Cerebellar cortex (tissue), 1 donor: ENCODE measurements around the gene AQP3.
"Not testable (repeated sequence)": the region's sequence is repeated elsewhere in the genome, so short reads cannot be mapped to it uniquely, and the experiment has no call there.

Experiments used
- DNase-seq: peaks from one replicate; pipeline ENCODE4 v3.0.0-alpha.2; 2015; ENCODE audit warnings: low spot score

AQP3 gene

DNA sequence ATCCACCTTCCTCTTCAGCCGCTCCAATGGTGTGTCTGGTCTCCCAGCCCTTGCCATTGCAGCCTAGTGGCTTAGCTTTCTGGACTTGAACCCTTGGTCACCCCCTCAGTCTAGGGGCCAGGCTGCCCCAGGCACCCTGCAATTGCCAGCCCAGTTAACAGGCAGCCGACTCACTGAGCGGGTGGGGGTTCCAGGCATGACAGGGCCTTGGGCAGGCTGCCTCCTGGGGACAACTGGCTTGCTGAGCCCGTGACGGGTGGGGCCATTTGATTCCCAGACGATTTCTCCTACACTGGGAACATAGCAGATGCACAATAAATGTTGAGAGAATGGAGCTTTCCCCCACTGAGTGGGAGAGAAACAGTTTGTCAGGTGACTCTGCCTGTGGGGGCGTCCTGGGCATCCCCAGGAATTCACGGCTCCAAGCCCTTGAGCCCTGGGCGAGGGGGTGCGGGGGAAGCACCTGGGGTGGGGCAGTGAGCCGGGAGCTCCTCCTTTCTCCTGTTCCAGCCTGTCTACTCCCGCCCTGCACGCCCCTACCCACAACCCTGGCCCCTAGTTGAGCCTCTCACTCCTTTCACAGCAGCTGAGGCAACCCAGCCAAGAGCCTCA is 32.4 kb downstream of the AQP3 start:
- no peak for DNase-seq

DNA sequence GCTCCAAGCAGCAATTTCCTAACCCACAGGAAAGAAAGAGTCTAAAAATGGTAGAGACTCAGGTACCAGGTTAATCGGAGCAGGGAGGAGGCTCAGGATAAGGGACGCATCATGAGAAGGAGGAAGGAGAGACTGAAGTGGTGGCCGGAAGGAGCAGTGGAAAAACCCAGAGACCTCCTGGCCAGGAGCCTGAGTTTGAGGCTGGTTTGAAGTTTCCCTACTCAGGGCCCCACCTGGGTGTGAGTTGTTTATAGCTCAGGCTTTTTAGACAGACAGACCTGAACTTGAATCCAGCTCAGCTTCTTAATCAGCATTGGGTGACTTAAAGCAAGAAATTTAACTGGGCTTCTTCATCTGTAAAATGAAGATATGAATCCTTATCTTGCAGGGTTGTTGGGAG is 33.1 kb downstream of the AQP3 start:
- no peak for DNase-seq

DNA sequence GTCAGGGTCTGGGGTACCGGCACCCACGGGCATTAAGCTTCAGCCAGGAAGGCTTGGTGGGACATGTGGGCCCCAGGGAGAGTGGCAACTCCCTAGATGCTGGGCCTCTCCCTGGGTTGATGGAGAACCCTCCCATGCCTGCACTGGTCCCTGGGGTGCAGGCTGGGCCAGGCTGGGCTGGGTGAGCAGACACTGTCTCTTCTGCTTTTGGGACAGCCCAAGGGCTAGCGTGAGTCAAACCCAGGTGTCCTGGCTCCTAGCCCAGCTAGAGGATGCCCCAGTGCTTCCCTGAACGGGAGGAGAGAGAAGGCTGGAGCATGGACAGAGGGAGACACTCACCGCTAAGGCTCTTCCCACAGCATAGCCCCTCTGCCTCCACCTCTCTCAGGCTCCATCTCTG is 39.3 kb downstream of the AQP3 start:
- no peak for DNase-seq

DNA sequence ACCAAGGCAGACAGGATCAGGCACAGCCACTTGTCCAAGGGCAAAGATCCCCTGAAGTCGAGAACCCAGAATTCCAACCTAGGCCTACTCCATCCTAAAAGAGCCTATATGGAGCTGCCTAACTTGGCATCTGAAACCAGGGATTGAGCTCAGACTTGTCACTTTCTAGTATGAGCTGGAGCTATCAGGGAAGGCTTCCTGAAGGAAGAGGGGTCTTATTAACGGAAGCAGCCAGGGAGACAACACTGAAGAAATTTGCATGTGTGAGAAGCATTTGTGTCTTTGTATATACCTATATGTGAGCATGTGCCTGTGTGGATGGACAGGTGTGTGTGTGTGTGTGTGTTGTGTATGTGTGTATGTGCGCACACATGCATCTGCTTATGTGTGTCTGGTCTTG is 40.3 kb downstream of the AQP3 start:
- DNase-seq = no peak

DNA sequence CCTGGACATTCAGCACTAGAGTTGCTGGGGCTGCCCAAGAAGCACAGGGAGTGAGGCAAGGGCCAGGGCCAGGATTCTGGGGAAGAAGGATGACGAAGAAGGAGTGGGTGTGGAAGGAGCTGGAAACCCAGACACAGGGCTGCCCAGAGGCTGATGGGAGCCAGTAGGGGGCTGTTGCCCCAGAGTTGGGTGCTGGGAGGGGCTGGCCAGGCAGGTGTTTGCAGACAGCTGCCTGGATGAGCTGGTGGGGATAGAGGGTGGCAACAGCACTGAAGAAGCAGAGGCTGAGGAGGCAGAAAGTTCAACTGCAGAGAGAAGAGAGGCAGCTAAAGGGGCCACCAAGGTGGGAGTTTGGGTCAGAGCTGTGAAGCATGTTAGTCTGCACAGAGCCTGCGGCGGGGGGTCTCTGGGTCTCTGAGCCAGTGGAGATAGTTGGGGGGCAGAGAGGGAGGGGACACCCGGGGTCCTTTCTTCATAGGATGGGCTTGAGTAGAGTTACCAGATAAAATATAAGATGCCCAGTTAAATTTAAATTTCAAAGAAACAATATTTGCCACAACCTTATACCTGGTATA is 42.5 kb downstream of the AQP3 start:
- DNase-seq = no peak

DNA sequence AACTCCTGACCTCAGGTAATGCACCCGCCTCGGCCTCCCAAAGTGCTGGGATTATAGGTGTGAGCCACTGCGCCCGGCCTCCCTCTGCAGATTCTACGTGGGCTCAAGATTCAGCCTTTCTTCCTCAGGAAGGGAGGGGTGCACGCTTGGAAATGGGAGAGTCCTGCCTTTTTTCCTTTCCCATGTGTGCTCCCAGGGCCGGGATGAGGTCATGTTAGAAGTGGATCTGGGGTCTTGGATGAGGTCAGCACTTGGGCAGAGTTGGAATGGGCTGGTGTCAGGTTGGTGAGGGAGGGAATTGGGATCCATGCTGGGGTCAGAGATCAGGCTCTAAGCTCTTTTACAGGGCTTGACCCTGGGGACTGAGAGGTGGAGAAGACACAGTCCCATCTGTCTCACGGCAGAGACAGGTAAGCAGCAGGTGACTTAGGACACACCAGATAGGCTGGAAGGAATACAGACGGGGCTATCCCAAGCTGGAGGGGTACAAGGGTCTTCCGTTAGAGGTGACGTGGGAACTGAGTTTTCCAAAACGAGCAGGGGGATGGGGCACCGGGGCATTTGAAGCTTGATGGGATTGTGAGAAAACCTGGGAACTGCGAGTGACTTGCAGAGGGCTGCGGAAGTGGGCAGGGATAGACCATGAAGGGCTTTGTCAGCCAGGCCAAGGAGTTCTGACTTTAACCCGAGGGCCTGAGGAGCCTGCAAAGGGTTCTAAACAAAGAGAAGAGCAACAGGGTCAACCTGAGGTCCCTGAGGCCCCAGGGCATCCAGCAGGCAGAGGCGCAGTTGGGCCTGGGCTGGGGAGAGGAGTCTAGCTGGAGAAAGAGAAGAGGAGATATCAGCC is 43.2 kb downstream of the AQP3 start:
- DNase-seq = no peak

DNA sequence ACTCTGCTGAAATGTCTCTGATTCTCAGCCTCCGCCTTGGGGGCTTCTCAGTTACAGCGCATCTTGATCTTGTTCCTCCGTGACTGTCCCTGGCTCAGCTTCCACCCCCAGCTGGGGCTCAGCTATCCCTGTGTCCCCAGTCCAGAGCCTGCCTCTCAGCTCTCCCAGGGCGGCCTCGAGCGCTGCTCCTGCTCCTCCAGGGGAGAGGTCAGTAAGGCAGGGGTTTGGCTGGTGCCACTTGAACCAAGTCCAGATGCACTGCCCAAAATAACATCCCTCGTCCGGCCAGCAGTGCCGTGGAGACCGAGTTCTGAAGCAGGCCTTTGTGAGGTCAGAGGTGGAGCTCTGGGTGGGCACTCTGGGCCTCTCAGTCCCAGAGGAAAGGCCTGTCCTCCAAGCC is 45.0 kb downstream of the AQP3 start, which contains the start of gene AQP7:
Gene AQP7 (minus strand): TSS at position 198 of the 400 bp plus-strand sequence. CDS start 1,306 bp downstream, outside the sequence.
- DNase-seq = not testable (repeated sequence)

DNA sequence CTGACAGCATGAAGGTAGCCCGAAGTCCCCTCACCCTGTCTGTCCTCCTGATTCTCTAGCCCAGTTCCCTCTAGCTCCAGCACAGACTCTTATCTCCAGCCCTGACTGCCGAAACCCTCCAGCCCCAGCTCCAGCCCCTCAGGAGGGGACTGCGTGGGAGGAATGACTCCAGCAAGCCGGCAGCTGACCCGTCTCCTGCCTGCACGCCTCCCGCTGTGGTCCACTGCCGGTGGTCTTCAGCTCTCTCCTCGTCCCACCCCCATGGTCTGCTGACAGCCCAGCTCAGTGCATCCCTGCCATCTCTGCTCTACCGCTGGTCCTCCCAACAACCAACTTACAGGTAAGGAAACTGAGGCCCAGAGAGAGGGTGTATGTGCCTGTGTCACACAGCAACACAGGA is 45.6 kb downstream of the AQP3 start:
- not testable (repeated sequence) for DNase-seq

DNA sequence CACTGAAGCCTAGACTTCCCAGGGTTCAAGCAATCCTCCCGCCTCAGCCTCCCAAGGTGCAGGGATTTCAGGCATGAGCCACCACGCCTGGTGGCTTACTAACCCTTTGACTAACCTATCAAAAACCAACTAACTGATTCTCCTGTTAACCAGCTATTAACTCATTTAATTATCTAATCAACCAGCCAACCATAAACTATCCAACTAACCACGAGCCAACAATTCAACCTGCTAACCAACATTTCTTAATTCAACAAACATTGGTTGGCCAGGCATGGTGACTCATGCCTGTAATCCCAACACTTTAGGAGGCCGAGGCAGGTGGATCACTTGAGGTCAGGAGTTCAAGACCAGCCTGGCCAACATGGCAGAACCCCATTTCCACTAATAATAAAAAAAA is 48.3 kb downstream of the AQP3 start:
- not testable (repeated sequence) for DNase-seq

DNA sequence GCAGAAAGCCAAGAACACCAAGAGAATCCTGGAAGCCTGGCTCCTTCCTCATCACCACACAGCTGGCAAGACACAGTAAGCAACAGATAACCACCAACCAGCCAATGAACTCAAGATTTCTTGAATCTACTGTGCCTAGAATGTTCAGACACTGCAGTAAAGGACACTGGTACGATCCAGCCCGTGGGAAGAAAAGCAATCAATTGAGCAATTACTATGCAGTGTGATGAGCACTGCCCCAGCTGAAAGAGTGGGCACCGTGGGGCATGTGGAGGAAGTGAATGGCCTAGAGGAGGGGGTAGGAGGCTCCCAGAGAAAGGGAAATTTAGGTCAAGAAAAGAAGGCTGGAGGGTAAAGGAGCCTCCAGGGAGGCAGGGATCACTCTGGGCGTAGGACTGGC is 49.6 kb downstream of the AQP3 start:
- not testable (repeated sequence) for DNase-seq

DNA sequence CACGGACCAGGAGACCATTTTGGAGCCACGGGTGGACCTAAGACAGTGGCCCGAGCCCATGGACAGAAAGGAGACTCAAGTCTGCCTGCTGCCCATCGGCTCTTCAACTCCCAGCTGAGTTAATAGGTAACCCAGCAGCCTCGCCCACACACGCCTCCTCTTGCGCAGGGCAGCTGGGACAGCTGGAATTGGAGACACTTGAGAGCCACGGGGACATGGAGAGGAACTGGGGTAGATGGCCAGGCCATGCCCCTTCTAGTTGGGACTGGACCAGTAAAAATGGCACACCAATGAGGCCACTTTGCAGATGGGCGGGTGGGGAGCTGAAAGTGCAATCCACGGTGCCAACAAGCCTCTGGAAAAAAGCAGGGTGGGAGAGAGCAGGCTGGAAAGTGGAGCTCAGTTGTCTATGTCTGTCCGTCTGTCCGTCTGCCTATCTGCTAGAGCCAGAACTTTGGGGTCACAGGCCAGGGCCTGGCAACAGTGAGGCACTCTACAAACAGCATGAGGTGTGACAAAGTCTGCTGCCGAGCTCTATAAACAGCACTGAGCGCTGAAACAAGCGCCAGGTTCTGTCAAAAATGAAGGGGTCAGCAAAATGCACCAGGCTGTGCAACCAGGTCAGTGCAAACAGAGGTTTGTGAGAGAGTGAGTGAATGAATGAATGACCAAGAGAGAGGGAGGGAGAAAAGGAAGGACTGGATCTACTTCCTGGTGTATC is 52.1 kb downstream of the AQP3 start:
- not testable (repeated sequence) for DNase-seq

DNA sequence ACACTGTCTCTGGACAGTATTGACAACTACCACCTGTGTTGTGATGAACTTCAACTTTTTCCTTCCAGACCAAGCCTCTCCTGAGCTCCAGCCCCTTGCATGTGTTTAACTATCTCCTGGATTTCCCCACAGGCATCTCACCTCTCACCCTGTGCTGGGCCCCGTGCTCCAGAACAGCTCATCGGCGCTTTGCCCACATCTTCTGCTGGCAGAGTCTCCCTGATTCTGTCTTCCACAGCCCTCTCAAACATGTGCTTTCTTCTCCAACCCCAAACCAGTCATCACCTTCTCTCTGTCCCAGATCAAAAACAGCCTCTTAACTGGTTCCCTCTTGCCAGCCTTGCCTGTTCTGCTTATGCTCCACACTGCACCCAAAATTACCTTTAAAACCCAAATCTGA is 53.4 kb downstream of the AQP3 start:
- DNase-seq = not testable (repeated sequence)

DNA sequence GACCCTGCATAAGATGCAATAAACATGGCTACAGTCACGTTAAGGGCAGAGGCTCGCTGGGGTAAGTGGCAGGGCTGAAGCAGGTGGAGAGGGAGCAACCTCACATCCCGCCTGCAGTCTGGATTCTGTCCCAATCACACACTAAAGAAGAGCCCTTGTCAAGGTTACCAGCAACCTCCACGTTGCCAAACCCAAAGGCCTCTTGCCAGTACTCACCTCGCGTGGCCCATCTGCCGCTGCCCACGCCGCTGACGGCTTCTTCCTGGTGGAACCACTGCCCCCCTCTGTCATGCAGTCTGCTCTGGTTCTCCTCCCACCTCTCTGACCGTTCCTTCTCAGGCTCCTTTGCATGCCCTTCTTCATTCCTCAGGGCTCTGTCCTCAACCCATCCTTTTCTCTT is 53.8 kb downstream of the AQP3 start:
- DNase-seq = peak; percentile 87

DNA sequence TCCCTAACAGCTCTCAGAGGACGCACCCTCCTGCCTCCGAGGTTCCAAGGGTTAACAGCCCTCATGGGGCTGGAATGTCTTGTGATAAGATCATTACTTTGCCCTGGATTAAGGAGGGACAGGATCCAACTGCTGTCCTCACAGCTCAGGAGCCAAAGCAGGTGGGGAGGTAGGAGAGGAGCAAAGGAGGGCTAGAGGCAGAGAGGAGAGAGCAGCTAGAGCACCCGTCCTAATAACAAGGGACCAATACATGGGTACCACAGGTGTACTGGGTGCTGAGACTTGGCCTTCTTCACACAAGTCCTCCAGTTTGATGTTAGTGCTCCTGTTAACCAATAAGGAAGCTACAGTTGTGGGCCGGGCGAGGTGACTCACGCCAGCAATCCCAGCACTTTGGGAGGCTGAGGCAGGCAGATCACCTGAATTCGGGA is 54.8 kb downstream of the AQP3 start:
- not testable (repeated sequence) for DNase-seq
